OCI-LY7 (cell line): ENCODE data around the gene STAB1. TPM values are rescaled to one million over a fixed set of nuclear protein-coding genes. Genes with fewer than 3 reads are reported as not detected.

Experiments
- BruUV-seq: library from RNA; stranded (reverse); fragments of 400-500 nt; replicated peaks from 2 replicates; lab custom pipeline; 2021; lab: Mats Ljungman, UMichigan
- CTCF ChIA-PET: fragments of 300-600 bp; sonication (Branson Sonifier 250); formaldehyde crosslinking; loops from one replicate; lab custom pipeline; 2022; ENCODE audit warnings: antibody characterized with exemption; ENCODE audit not compliant: unreplicated experiment; lab: Charles Lee
- POLR2A ChIA-PET: fragments of 300-600 bp; sonication (Branson Sonifier 250); formaldehyde crosslinking; loops from one replicate; lab custom pipeline; 2022; ENCODE audit warnings: antibody characterized with exemption; lab: Charles Lee
- DNase-seq: peaks from one replicate; pipeline ENCODE4 v3.0.0-alpha.2; 2015; ENCODE audit warnings: low spot score
- H2AFZ ChIP-seq: fragments of 200-600 bp; sonication (generic), shearing (Covaris generic); 2 replicates; pipeline ENCODE4 v1.6.1; 2014; ENCODE audit warnings: mild to moderate bottlenecking, antibody characterized with exemption, low read length, moderate library complexity
- H3K27ac ChIP-seq: fragments of 200-600 bp; sonication (generic); 2 replicates; pipeline ENCODE4 v1.5.1; 2014; ENCODE audit warnings: mixed run types, low read depth, mild to moderate bottlenecking, moderate library complexity, low read length, inconsistent platforms; ENCODE audit not compliant: poor library complexity, severe bottlenecking
- H3K36me3 ChIP-seq: fragments of 200-600 bp; sonication (generic); 2 replicates; pipeline ENCODE4 v1.6.1; 2014; ENCODE audit warnings: mild to moderate bottlenecking, antibody characterized with exemption, low read length, moderate library complexity, mixed read lengths; ENCODE audit not compliant: insufficient read depth
- H3K4me1 ChIP-seq: fragments of 200-600 bp; sonication (generic); 2 replicates; pipeline ENCODE4 v1.5.1; 2014; ENCODE audit warnings: mild to moderate bottlenecking, low read length; ENCODE audit not compliant: insufficient read depth, poor library complexity, severe bottlenecking
- H3K4me2 ChIP-seq: fragments of 200-600 bp; sonication (generic); 2 replicates; pipeline ENCODE4 v1.6.1; 2014; ENCODE audit warnings: mild to moderate bottlenecking, low read length
- H3K4me3 ChIP-seq: fragments of 200-600 bp; sonication (generic); 2 replicates; pipeline ENCODE4 v1.5.1; 2014; ENCODE audit warnings: mild to moderate bottlenecking, low read depth, low read length; ENCODE audit not compliant: poor library complexity, severe bottlenecking
- H3K79me2 ChIP-seq: fragments of 200-600 bp; sonication (generic); 2 replicates; pipeline ENCODE4 v1.6.1; 2016; ENCODE audit warnings: low read depth, mild to moderate bottlenecking, low read length, moderate library complexity, mixed read lengths; ENCODE audit not compliant: insufficient read depth
- H3K9me2 ChIP-seq: fragments of 200-600 bp; sonication (generic); 2 replicates; pipeline ENCODE4 v1.6.1; 2016; ENCODE audit warnings: mild to moderate bottlenecking, low read length, mixed read lengths; ENCODE audit not compliant: insufficient read depth
- H3K9me3 ChIP-seq: fragments of 200-600 bp; sonication (generic); 2 replicates; pipeline ENCODE4 v1.6.1; 2014; ENCODE audit warnings: mild to moderate bottlenecking, mixed run types, low read length, mixed read lengths
- H4K20me1 ChIP-seq: fragments of 200-600 bp; sonication (generic); 2 replicates; pipeline ENCODE4 v1.6.1; 2014; ENCODE audit warnings: mild to moderate bottlenecking, antibody characterized with exemption, low read length, moderate library complexity, mixed read lengths; ENCODE audit not compliant: insufficient read depth
- CTCF ChIP-seq: fragments of 200-600 bp; sonication (generic); conservative IDR thresholded peaks from 2 replicates; pipeline ENCODE4 v1.5.1; 2014; ENCODE audit warnings: mild to moderate bottlenecking, antibody characterized with exemption, low read length, moderate library complexity, mixed read lengths
- EZH2phosphoT487 ChIP-seq: fragments of 200-600 bp; sonication (generic); IDR thresholded peaks from 2 replicates; pipeline ENCODE4 v1.6.1; 2018; ENCODE audit warnings: low read depth, borderline replicate concordance, mild to moderate bottlenecking, mixed run types, antibody characterized with exemption, low read length, moderate library complexity, mixed read lengths
- intact Hi-C: fragments of 100-400 bp; cut with micrococcal nuclease; formaldehyde crosslinking; loops from one replicate; pipeline ENCODE4 v1.10.0; 2022; ENCODE audit not compliant: unreplicated experiment
- total RNA-seq, 2 experiments: library from RNA; depleted of rRNA in 1 of 2; stranded (reverse); fragments of >200 nt in 1 of 2; shearing (Covaris generic) in 1 of 2; gene quantifications; 2 replicates each; pipeline ENCODE4 v1.2.3, GENCODE V29; 2014 to 2022

Gene STAB1
- total RNA-seq, 2 experiments from 2014 or later, result not detected

DNA sequence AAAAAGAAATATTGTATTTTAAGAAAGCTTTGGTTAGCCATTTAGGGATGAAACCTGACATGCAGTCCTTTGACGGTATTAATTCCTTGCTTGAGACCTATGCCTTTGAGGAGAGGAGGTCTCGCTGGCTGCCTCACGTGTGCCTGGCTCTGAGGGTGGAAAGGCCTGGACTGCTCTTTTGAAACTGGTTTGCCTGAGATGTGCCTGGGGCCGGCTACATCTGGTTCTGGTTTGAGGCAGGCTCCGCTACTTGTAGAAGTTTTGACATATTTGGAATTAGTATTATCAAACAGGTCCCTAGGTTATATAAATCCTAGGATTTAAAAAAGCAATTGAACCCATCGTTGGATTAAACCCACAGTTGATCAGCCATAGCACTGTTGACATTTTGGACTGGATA is 33.3 kb upstream of the STAB1 start:
- no peak overlapping the region for H3K4me2 ChIP-seq
- intact Hi-C loops, result no loop called here
- no peak overlapping the region for H3K4me3 ChIP-seq
- peaks cover 82% of the 10 kb centered on the region for H3K36me3 ChIP-seq
- H3K27ac ChIP-seq, result no peak overlapping the region
- no TSS peak for BruUV-seq
- H2AFZ ChIP-seq, result no peak overlapping the region
- no peaks in the 10 kb centered on the region for H4K20me1 ChIP-seq
- no peaks in the 10 kb centered on the region for H3K9me2 ChIP-seq
- no peaks in the 10 kb centered on the region for H3K79me2 ChIP-seq
- no peaks in the 10 kb centered on the region for H3K9me3 ChIP-seq
- no peak for TF ChIP-seq EZH2phosphoT487
- no peak for TF ChIP-seq CTCF
- peaks cover 5% of the 10 kb centered on the region for H3K4me1 ChIP-seq
- ChIA-PET POLR2A (no interaction called here), CTCF (no interaction called here)
- no peak for DNase-seq

- Histone ChIP-seq H4K20me1 (no peaks in the 10 kb centered on the region), H3K4me2 (no peak overlapping the region), H3K4me1 (no peaks in the 10 kb centered on the region), H3K27ac (no peak overlapping the region), H3K9me2 (no peaks in the 10 kb centered on the region), H3K79me2 (no peaks in the 10 kb centered on the region), H2AFZ (no peak overlapping the region), H3K9me3 (no peaks in the 10 kb centered on the region), H3K4me3 (no peak overlapping the region), H3K36me3 (peaks cover 71% of the 10 kb centered on the region)
- no peak for TF ChIP-seq CTCF
- no peak for TF ChIP-seq EZH2phosphoT487
- no peak for DNase-seq
- ChIA-PET CTCF (no interaction called here), POLR2A (no interaction called here)
- intact Hi-C loops, result no loop called here
- no TSS peak for BruUV-seq
These were observed 31.7 kb upstream of the STAB1 start for GRCh38 chr3:52463416-52463815.

- peaks cover 49% of the 10 kb centered on the region for H3K36me3 ChIP-seq
These were observed 26.8 kb upstream of the STAB1 start for GRCh38 chr3:52468336-52468735.

More at GRCh38 chr3:52468336-52468735, 26.8 kb upstream of the STAB1 start:
- H4K20me1 ChIP-seq, result no peaks in the 10 kb centered on the region
- H3K4me1 ChIP-seq, result no peaks in the 10 kb centered on the region
- no peak overlapping the region for H2AFZ ChIP-seq
- no peak overlapping the region for H3K4me2 ChIP-seq
- no peaks in the 10 kb centered on the region for H3K9me3 ChIP-seq
- intact Hi-C loops, result no loop called here
- CTCF ChIA-PET, result no interaction called here
- H3K4me3 ChIP-seq, result no peak overlapping the region
- no peaks in the 10 kb centered on the region for H3K9me2 ChIP-seq
- TF ChIP-seq CTCF, result no peak
- no peak for TF ChIP-seq EZH2phosphoT487
- no peak overlapping the region for H3K27ac ChIP-seq
- no TSS peak for BruUV-seq
- POLR2A ChIA-PET, result interaction anchor here (0.8 kb wide), 1 partner anchor 11 kb away, joined by 5 read pairs; no protein-coding TSS in a partner anchor
- DNase-seq, result no peak
- no peaks in the 10 kb centered on the region for H3K79me2 ChIP-seq
